ENCODE data around the gene ETDA. TPM values are rescaled to one million over a fixed set of nuclear protein-coding genes. Genes with fewer than 3 reads are reported as not detected.

The ETDA gene
- total RNA-seq, 1 donor from 2014 or later: not detected

DNA sequence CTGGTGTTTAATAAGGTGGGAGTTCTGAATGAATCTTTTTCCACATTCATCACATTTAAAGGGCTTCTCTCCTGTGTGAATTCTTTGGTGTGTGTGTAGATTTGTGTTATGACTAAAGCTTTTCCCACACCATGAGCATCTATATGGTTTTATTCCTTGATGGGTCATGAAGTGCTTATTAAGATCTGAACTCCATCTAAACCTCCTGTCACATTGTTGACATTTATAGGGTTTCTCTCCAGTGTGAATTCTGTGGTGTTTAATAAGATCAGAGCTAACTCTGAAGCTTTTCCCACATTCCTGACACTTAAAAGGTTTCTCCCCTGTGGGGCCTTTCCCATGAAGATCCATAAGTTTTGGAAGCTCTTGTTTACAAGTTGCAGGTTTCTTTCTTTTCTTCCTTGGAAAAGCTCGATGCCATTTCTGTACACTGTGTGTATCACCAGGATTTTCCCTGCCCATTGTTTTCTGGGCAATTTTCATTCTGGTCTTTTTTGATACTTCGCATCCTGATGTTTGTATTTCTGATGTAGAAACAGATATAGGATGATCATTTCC is 35.5 kb downstream of the ETDA start:
- Mint-ChIP-seq H3K4me3 (no peak overlapping the region), H3K36me3 (peaks cover 14% of the 10 kb centered on the region), H3K4me1 (no peaks in the 10 kb centered on the region), H3K27ac (no peak overlapping the region), H3K27me3 (ENCODE audit: insufficient read depth, low read depth) (no peaks in the 10 kb centered on the region), H3K9me3 (peaks cover 55% of the 10 kb centered on the region)
- Histone ChIP-seq H3K4me3 (no peak overlapping the region), H3K79me2 (ENCODE audit: low read depth) (no peaks in the 10 kb centered on the region), H3K36me3 (peaks cover 4% of the 10 kb centered on the region), H3K27ac (no peak overlapping the region), H3K27me3 (no peaks in the 10 kb centered on the region), H3F3A (ENCODE audit: low read depth) (no peaks in the 10 kb centered on the region), H4K20me1 (ENCODE audit: low read depth) (no peaks in the 10 kb centered on the region), H3K4me2 (no peak overlapping the region), H2AFZ (replicated peaks) (no peak overlapping the region), H3K9ac (no peak overlapping the region), H3K9me3 (ENCODE audit: low read depth) (peaks cover 36% of the 10 kb centered on the region), H3K4me1 (no peaks in the 10 kb centered on the region)
- DNase-seq (ENCODE audit: low spot score): no peak
- TF ChIP-seq EZH2phosphoT487 (IDR thresholded peaks at IDR 0.05) (no peak), EZH2 (IDR thresholded peaks at IDR 0.05) (no peak)
- TF ChIP-seq, protein P1, sequence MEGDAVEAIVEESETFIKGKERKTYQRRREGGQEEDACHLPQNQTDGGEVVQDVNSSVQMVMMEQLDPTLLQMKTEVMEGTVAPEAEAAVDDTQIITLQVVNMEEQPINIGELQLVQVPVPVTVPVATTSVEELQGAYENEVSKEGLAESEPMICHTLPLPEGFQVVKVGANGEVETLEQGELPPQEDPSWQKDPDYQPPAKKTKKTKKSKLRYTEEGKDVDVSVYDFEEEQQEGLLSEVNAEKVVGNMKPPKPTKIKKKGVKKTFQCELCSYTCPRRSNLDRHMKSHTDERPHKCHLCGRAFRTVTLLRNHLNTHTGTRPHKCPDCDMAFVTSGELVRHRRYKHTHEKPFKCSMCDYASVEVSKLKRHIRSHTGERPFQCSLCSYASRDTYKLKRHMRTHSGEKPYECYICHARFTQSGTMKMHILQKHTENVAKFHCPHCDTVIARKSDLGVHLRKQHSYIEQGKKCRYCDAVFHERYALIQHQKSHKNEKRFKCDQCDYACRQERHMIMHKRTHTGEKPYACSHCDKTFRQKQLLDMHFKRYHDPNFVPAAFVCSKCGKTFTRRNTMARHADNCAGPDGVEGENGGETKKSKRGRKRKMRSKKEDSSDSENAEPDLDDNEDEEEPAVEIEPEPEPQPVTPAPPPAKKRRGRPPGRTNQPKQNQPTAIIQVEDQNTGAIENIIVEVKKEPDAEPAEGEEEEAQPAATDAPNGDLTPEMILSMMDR (IDR thresholded peaks at IDR 0.05): no peak

DNA sequence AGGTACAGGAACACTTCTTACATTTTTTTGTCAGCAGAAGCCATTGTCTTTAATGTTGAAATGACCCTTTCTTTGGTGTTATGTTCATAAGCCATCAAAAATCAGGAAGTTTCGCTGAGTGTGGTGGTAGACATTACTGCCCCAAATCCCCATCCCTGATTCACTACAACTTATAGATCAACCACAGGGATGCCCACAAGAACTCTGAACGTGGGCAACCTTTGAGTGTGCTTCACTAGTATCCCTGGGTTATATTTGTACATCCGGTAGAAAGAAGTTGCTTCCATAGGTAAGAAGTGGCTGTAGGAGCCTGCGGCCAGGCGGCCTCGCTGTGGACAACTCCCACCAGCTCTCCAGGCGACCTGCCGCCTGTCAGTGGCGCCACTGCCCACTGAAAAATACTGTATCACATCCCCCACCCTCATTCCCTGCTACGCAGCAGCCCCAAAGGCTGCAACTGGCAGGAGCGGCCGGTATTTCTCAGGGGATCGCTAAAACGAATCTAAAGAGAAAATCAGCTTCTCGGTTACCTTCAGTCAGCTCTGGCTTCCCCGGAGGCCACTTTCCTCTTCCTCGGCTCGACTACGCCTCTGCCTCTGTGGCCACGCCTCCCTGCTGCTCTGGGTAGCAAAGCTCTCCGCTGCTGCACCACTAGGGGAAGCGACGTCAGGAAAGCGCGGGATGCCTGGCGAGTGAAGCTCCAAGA is 43.5 kb downstream of the ETDA start:
- Mint-ChIP-seq H3K4me1 (no peaks in the 10 kb centered on the region), H3K9me3 (peaks cover 14% of the 10 kb centered on the region), H3K4me3 (peak overlapping the region; percentile 75), H3K36me3 (peaks cover 5% of the 10 kb centered on the region), H3K27me3 (ENCODE audit: insufficient read depth, low read depth) (peaks cover 4% of the 10 kb centered on the region), H3K27ac (no peak overlapping the region)
- H3K9ac ChIP-seq: no peak overlapping the region
- H3K27ac ChIP-seq: no peak overlapping the region
- no peaks in the 10 kb centered on the region for H4K20me1 ChIP-seq (ENCODE audit: low read depth)
- TF ChIP-seq EZH2phosphoT487 (IDR thresholded peaks at IDR 0.05): no peak
- TF ChIP-seq, protein P1 (IDR thresholded peaks at IDR 0.05): peak; percentile 35
- H3K9me3 ChIP-seq (ENCODE audit: low read depth): peaks cover 3% of the 10 kb centered on the region
- no peaks in the 10 kb centered on the region for H3F3A ChIP-seq (ENCODE audit: low read depth)
- H3K4me2 ChIP-seq: peak overlapping the region; percentile 73
- no peaks in the 10 kb centered on the region for H3K36me3 ChIP-seq
- peak overlapping the region; percentile 61 for H2AFZ ChIP-seq (replicated peaks)
- H3K4me3 ChIP-seq: peak overlapping the region; percentile 41
- H3K27me3 ChIP-seq: no peaks in the 10 kb centered on the region
- no peaks in the 10 kb centered on the region for H3K79me2 ChIP-seq (ENCODE audit: low read depth)
- no peaks in the 10 kb centered on the region for H3K4me1 ChIP-seq
- peak; percentile 81 for DNase-seq (ENCODE audit: low spot score)

DNA sequence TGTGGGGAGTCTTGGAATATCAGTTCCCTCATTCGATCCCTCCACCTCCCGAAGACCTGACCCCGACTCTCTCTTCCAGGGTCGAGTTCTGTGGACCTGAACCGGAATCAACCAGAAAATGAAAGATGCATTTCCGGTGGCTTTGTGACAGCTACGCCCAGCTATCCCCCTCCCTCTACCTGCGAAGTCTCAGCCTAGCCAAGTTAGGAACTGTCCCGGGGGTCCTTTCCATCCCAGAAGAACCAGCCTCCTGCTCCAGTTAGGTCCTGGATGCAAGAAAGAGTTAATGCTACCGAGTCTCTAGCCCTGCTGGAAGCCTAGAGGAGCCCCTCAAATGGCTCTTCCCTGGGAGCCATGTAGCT is 44.1 kb downstream of the ETDA start:
- Mint-ChIP-seq H3K27ac (no peak overlapping the region), H3K36me3 (peaks cover 5% of the 10 kb centered on the region), H3K4me3 (peak overlapping the region; percentile 75), H3K27me3 (ENCODE audit: insufficient read depth, low read depth) (peaks cover 4% of the 10 kb centered on the region), H3K4me1 (no peaks in the 10 kb centered on the region), H3K9me3 (peaks cover 14% of the 10 kb centered on the region)
- Histone ChIP-seq H3K36me3 (no peaks in the 10 kb centered on the region), H3K9me3 (ENCODE audit: low read depth) (peaks cover 3% of the 10 kb centered on the region), H3K4me1 (no peaks in the 10 kb centered on the region), H4K20me1 (ENCODE audit: low read depth) (no peaks in the 10 kb centered on the region), H3K4me3 (peak overlapping the region; percentile 41), H3K27me3 (no peaks in the 10 kb centered on the region), H3K9ac (no peak overlapping the region), H3F3A (ENCODE audit: low read depth) (no peaks in the 10 kb centered on the region), H2AFZ (replicated peaks) (no peak overlapping the region), H3K79me2 (ENCODE audit: low read depth) (no peaks in the 10 kb centered on the region), H3K27ac (no peak overlapping the region), H3K4me2 (peak overlapping the region; percentile 73)
- TF ChIP-seq EZH2phosphoT487 (IDR thresholded peaks at IDR 0.05) (no peak), EZH2 (IDR thresholded peaks at IDR 0.05) (no peak)
- TF ChIP-seq, protein P1 (IDR thresholded peaks at IDR 0.05): no peak
- DNase-seq (ENCODE audit: low spot score): no peak
